ENCODE measurements around the gene GPR151. TPM values are rescaled to one million over a fixed set of nuclear protein-coding genes. Genes with fewer than 3 reads are reported as not detected.

GPR151 gene
- total RNA-seq, 4 donors from 2014 or later = not detected

- Histone ChIP-seq H3K36me3 (peaks cover 64% of the 10 kb centered on the region), H3K9me3 (no peaks in the 10 kb centered on the region), H3K4me3 (no peak overlapping the region), H3K27me3 (no peaks in the 10 kb centered on the region), H3K4me1 (no peaks in the 10 kb centered on the region), H3K27ac (no peak overlapping the region)
- TF ChIP-seq EP300 (IDR thresholded peaks at IDR 0.05) (no peak), POLR2AphosphoS5 (IDR thresholded peaks at IDR 0.05) (no peak), CTCF (IDR thresholded peaks at IDR 0.05) (no peak), POLR2A (IDR thresholded peaks at IDR 0.05) (no peak)
- WGBS = 94% methylated on average over 1 of the region's 1 CpG
- no peak for DNase-seq (ENCODE audit: low spot score in 2 of 2)
Measured at GRCh38 chr5:146475906-146476305, 40.1 kb downstream of the GPR151 start.

- H3K4me3 ChIP-seq = no peak overlapping the region
- no peak for TF ChIP-seq EP300 (IDR thresholded peaks at IDR 0.05)
- no peak for TF ChIP-seq POLR2AphosphoS5 (IDR thresholded peaks at IDR 0.05)
- no peak for TF ChIP-seq POLR2A (IDR thresholded peaks at IDR 0.05)
- TF ChIP-seq CTCF (IDR thresholded peaks at IDR 0.05) = no peak
- 72% methylated on average over 4 of the region's 4 CpGs for WGBS
- DNase-seq (ENCODE audit: low spot score in 2 of 2) = no peak
- H3K36me3 ChIP-seq = peaks cover 67% of the 10 kb centered on the region
- H3K9me3 ChIP-seq = no peaks in the 10 kb centered on the region
- no peak overlapping the region for H3K27ac ChIP-seq
- H3K4me1 ChIP-seq = no peaks in the 10 kb centered on the region
- no peaks in the 10 kb centered on the region for H3K27me3 ChIP-seq
Measured at GRCh38 chr5:146475190-146475780, 40.7 kb downstream of the GPR151 start.

- WGBS = 90% methylated on average over 1 of the region's 1 CpG
- no peaks in the 10 kb centered on the region for H3K9me3 ChIP-seq
- H3K4me1 ChIP-seq = no peaks in the 10 kb centered on the region
- H3K27ac ChIP-seq = no peak overlapping the region
- H3K36me3 ChIP-seq = peaks cover 68% of the 10 kb centered on the region
- no peak for TF ChIP-seq POLR2AphosphoS5 (IDR thresholded peaks at IDR 0.05)
- no peak for TF ChIP-seq CTCF (IDR thresholded peaks at IDR 0.05)
- no peak for TF ChIP-seq POLR2A (IDR thresholded peaks at IDR 0.05)
- TF ChIP-seq EP300 (IDR thresholded peaks at IDR 0.05) = no peak
- no peak for DNase-seq (ENCODE audit: low spot score in 2 of 2)
- H3K4me3 ChIP-seq = no peak overlapping the region
- H3K27me3 ChIP-seq = no peaks in the 10 kb centered on the region
Measured at GRCh38 chr5:146474065-146474464, 41.9 kb downstream of the GPR151 start.

- H3K4me3 ChIP-seq = no peak overlapping the region
- WGBS = 94% methylated on average over 1 of the region's 1 CpG
- no peaks in the 10 kb centered on the region for H3K9me3 ChIP-seq
- no peak for DNase-seq (ENCODE audit: low spot score in 2 of 2)
- H3K27ac ChIP-seq = no peak overlapping the region
- no peaks in the 10 kb centered on the region for H3K27me3 ChIP-seq
- no peak for TF ChIP-seq CTCF (IDR thresholded peaks at IDR 0.05)
- TF ChIP-seq EP300 (IDR thresholded peaks at IDR 0.05) = no peak
- no peak for TF ChIP-seq POLR2A (IDR thresholded peaks at IDR 0.05)
- no peak for TF ChIP-seq POLR2AphosphoS5 (IDR thresholded peaks at IDR 0.05)
- no peaks in the 10 kb centered on the region for H3K4me1 ChIP-seq
- H3K36me3 ChIP-seq = peaks cover 61% of the 10 kb centered on the region
Measured at GRCh38 chr5:146467760-146468159, 48.2 kb downstream of the GPR151 start.

GRCh38 chr5:146466521-146467349, 49.3 kb downstream of the GPR151 start:
- no peak for TF ChIP-seq CTCF (IDR thresholded peaks at IDR 0.05)
- no peak for TF ChIP-seq EP300 (IDR thresholded peaks at IDR 0.05)
- TF ChIP-seq POLR2A (IDR thresholded peaks at IDR 0.05) = no peak
- no peak for TF ChIP-seq POLR2AphosphoS5 (IDR thresholded peaks at IDR 0.05)
- Histone ChIP-seq H3K4me3 (no peak overlapping the region), H3K4me1 (no peaks in the 10 kb centered on the region), H3K27ac (no peak overlapping the region), H3K36me3 (peaks cover 51% of the 10 kb centered on the region), H3K9me3 (no peaks in the 10 kb centered on the region), H3K27me3 (no peaks in the 10 kb centered on the region)
- DNase-seq (ENCODE audit: low spot score in 2 of 2) = no peak
- 58% methylated on average over 3 of the region's 3 CpGs for WGBS
